ENCODE data around the gene ETFA.

DNA sequence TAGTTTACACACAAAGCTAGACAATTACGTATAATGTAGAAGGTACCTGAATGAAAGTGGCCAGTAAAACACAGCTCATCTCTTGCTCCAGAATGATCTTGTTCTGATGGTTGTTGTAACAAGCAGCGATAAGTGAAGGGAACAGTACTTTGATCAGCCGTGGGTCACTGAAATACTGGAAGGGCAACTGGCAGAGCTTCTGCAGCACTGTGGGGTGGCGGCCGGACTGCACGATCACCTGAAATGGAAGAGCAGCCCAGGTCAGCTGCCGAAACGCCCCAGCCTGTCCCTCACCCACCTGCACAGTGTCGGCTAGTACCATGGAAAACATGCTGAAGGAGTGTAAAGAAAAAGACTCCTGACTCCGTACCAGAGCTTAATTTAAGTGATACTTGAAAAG, 42.6 kb upstream of the ETFA start:
- TF ChIP-seq KLF9 (tag by site-specific recombination; IDR thresholded peaks at IDR 0.05; ENCODE audit: low read depth) (no peak), CTCF (tag by site-specific recombination; IDR thresholded peaks at IDR 0.05) (no peak), ZNF561 (tag by site-specific recombination; IDR thresholded peaks at IDR 0.05; ENCODE audit: borderline replicate concordance) (no peak), ZBTB26 (tag by site-specific recombination; optimal IDR thresholded peaks at IDR 0.05) (no peak), YY1 (tag by site-specific recombination; IDR thresholded peaks at IDR 0.05) (no peak), ZNF18 (tag by site-specific recombination; IDR thresholded peaks at IDR 0.05) (no peak), ZNF274 (IDR thresholded peaks at IDR 0.05; ENCODE audit: low read length) (no peak), ZNF274 (tag by site-specific recombination; IDR thresholded peaks at IDR 0.05; ENCODE audit: borderline replicate concordance) (no peak)
- TF ChIP-seq, protein P1, sequence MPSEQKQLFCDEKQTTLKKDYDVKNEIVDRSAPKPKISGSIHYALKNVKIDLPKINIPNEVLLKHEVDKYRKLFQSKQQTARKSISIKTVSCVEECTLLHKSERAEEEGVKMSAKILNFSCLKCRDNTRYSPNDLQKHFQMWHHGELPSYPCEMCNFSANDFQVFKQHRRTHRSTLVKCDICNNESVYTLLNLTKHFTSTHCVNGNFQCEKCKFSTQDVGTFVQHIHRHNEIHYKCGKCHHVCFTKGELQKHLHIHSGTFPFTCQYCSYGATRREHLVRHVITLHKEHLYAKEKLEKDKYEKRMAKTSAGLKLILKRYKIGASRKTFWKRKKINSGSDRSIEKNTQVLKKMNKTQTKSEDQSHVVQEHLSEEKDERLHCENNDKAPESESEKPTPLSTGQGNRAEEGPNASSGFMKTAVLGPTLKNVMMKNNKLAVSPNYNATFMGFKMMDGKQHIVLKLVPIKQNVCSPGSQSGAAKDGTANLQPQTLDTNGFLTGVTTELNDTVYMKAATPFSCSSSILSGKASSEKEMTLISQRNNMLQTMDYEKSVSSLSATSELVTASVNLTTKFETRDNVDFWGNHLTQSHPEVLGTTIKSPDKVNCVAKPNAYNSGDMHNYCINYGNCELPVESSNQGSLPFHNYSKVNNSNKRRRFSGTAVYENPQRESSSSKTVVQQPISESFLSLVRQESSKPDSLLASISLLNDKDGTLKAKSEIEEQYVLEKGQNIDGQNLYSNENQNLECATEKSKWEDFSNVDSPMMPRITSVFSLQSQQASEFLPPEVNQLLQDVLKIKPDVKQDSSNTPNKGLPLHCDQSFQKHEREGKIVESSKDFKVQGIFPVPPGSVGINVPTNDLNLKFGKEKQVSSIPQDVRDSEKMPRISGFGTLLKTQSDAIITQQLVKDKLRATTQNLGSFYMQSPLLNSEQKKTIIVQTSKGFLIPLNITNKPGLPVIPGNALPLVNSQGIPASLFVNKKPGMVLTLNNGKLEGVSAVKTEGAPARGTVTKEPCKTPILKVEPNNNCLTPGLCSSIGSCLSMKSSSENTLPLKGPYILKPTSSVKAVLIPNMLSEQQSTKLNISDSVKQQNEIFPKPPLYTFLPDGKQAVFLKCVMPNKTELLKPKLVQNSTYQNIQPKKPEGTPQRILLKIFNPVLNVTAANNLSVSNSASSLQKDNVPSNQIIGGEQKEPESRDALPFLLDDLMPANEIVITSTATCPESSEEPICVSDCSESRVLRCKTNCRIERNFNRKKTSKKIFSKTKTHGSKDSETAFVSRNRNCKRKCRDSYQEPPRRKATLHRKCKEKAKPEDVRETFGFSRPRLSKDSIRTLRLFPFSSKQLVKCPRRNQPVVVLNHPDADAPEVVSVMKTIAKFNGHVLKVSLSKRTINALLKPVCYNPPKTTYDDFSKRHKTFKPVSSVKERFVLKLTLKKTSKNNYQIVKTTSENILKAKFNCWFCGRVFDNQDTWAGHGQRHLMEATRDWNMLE (tag by site-specific recombination; conservative IDR thresholded peaks at IDR 0.05; ENCODE audit: low read depth) = no peak
- TF ChIP-seq, protein P2, sequence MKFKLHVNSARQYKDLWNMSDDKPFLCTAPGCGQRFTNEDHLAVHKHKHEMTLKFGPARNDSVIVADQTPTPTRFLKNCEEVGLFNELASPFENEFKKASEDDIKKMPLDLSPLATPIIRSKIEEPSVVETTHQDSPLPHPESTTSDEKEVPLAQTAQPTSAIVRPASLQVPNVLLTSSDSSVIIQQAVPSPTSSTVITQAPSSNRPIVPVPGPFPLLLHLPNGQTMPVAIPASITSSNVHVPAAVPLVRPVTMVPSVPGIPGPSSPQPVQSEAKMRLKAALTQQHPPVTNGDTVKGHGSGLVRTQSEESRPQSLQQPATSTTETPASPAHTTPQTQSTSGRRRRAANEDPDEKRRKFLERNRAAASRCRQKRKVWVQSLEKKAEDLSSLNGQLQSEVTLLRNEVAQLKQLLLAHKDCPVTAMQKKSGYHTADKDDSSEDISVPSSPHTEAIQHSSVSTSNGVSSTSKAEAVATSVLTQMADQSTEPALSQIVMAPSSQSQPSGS (tag by site-specific recombination; IDR thresholded peaks at IDR 0.05; ENCODE audit: low read depth) = no peak
- TF ChIP-seq, protein P3, sequence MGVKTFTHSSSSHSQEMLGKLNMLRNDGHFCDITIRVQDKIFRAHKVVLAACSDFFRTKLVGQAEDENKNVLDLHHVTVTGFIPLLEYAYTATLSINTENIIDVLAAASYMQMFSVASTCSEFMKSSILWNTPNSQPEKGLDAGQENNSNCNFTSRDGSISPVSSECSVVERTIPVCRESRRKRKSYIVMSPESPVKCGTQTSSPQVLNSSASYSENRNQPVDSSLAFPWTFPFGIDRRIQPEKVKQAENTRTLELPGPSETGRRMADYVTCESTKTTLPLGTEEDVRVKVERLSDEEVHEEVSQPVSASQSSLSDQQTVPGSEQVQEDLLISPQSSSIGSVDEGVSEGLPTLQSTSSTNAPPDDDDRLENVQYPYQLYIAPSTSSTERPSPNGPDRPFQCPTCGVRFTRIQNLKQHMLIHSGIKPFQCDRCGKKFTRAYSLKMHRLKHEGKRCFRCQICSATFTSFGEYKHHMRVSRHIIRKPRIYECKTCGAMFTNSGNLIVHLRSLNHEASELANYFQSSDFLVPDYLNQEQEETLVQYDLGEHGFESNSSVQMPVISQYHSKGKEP (tag by site-specific recombination; IDR thresholded peaks at IDR 0.05) = no peak
- TF ChIP-seq, protein P4, sequence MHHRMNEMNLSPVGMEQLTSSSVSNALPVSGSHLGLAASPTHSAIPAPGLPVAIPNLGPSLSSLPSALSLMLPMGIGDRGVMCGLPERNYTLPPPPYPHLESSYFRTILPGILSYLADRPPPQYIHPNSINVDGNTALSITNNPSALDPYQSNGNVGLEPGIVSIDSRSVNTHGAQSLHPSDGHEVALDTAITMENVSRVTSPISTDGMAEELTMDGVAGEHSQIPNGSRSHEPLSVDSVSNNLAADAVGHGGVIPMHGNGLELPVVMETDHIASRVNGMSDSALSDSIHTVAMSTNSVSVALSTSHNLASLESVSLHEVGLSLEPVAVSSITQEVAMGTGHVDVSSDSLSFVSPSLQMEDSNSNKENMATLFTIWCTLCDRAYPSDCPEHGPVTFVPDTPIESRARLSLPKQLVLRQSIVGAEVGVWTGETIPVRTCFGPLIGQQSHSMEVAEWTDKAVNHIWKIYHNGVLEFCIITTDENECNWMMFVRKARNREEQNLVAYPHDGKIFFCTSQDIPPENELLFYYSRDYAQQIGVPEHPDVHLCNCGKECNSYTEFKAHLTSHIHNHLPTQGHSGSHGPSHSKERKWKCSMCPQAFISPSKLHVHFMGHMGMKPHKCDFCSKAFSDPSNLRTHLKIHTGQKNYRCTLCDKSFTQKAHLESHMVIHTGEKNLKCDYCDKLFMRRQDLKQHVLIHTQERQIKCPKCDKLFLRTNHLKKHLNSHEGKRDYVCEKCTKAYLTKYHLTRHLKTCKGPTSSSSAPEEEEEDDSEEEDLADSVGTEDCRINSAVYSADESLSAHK (tag by site-specific recombination; IDR thresholded peaks at IDR 0.05) = no peak
- TF ChIP-seq, protein P5, sequence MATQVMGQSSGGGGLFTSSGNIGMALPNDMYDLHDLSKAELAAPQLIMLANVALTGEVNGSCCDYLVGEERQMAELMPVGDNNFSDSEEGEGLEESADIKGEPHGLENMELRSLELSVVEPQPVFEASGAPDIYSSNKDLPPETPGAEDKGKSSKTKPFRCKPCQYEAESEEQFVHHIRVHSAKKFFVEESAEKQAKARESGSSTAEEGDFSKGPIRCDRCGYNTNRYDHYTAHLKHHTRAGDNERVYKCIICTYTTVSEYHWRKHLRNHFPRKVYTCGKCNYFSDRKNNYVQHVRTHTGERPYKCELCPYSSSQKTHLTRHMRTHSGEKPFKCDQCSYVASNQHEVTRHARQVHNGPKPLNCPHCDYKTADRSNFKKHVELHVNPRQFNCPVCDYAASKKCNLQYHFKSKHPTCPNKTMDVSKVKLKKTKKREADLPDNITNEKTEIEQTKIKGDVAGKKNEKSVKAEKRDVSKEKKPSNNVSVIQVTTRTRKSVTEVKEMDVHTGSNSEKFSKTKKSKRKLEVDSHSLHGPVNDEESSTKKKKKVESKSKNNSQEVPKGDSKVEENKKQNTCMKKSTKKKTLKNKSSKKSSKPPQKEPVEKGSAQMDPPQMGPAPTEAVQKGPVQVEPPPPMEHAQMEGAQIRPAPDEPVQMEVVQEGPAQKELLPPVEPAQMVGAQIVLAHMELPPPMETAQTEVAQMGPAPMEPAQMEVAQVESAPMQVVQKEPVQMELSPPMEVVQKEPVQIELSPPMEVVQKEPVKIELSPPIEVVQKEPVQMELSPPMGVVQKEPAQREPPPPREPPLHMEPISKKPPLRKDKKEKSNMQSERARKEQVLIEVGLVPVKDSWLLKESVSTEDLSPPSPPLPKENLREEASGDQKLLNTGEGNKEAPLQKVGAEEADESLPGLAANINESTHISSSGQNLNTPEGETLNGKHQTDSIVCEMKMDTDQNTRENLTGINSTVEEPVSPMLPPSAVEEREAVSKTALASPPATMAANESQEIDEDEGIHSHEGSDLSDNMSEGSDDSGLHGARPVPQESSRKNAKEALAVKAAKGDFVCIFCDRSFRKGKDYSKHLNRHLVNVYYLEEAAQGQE (tag by site-specific recombination; IDR thresholded peaks at IDR 0.05) = no peak
- TF ChIP-seq, protein P6, sequence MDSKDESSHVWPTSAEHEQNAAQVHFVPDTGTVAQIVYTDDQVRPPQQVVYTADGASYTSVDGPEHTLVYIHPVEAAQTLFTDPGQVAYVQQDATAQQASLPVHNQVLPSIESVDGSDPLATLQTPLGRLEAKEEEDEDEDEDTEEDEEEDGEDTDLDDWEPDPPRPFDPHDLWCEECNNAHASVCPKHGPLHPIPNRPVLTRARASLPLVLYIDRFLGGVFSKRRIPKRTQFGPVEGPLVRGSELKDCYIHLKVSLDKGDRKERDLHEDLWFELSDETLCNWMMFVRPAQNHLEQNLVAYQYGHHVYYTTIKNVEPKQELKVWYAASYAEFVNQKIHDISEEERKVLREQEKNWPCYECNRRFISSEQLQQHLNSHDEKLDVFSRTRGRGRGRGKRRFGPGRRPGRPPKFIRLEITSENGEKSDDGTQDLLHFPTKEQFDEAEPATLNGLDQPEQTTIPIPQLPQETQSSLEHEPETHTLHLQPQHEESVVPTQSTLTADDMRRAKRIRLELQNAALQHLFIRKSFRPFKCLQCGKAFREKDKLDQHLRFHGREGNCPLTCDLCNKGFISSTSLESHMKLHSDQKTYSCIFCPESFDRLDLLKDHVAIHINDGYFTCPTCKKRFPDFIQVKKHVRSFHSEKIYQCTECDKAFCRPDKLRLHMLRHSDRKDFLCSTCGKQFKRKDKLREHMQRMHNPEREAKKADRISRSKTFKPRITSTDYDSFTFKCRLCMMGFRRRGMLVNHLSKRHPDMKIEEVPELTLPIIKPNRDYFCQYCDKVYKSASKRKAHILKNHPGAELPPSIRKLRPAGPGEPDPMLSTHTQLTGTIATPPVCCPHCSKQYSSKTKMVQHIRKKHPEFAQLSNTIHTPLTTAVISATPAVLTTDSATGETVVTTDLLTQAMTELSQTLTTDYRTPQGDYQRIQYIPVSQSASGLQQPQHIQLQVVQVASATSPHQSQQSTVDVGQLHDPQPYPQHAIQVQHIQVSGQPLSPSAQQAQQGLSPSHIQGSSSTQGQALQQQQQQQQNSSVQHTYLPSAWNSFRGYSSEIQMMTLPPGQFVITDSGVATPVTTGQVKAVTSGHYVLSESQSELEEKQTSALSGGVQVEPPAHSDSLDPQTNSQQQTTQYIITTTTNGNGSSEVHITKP (tag by site-specific recombination; IDR thresholded peaks at IDR 0.05) = no peak

All from HEK293 (cell line).